ENCODE measurements around the gene RAB12. TPM values are rescaled to one million over a fixed set of nuclear protein-coding genes. Genes with fewer than 3 reads are reported as not detected.

RAB12 gene
- total RNA-seq: 51.3 TPM

DNA sequence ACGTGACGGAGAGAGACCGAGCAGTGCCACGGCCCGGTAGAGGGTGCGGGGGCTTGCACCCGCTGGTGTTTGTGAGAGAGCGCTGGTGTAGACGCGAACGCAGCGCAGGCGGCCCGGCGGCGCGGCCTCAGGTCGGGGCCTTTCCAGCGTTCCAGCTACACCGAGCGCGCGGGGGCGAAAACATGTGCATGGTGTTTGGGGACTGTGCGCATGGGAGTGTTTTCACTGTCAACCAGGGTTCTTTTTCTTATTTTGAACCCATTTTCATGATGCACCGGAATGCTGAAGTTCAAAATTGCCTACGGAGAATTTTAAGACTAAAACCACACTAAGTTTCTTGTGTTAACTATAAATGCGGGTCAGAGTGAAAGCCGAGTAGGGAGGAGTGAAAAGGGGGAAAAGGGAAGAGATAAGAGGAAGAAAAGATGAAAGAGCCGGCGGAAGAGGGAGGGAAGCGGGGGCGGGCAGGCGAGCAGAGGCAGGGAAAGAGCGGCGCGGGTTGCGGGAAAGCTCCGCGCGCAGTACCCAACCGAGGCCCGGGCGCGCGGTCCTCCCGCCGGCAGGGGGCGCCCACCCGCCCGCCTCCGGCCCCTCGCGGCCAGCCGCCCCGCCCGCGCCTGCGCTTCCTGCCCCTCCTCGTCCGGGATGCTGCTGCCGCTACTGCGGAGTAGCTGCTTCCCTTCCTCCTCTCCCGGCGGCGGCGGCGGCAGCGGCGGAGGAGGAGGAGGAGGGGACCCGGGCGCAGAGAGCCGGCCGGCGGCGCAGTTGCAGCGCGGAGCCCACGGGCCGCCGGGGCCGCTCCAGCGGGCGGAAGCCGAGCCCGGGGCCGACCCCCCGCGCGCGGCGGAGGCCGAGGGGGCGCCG, at the start of gene RAB12:
TSS of gene RAB12 (plus strand) at position 643 of the 864 bp plus-strand sequence. CDS start at position 646, 3 bp downstream.

Other genes starting within 250 kb of the RAB12 start
- 16.1 TPM for gene MTCL1, start 96.1 kb downstream of the RAB12 start, total RNA-seq

Data from metanephros (tissue), 1 donor.